Common myeloid progenitor, CD34-positive (primary cell): Measurements from ENCODE around the gene PERCC1.

ENCODE experiments used
- CTCF ChIA-PET: fragments of 350-600 bp; sonication (Branson Sonifier 250); formaldehyde crosslinking; loops from one replicate; lab custom pipeline; 2021; ENCODE audit warnings: antibody characterized with exemption; lab: Charles Lee
- POLR2A ChIA-PET: fragments of 350-600 bp; sonication (Branson Sonifier 250); formaldehyde crosslinking; loops from one replicate; lab custom pipeline; 2021; ENCODE audit warnings: antibody characterized with exemption; lab: Charles Lee
- DNase-seq, 3 donors: peaks; one replicate each; pipeline versions ENCODE4 v3.0.0 to v3.0.0-alpha.2; 2013
- H3K27ac ChIP-seq, 2 experiments: 1 replicate in 1 of 2; 2 replicates in 1 of 2; pipeline ENCODE4 v1.7.0; 2013; ENCODE audit warnings: inconsistent platforms in 2 of 2, low read length in 2 of 2, mild to moderate bottlenecking in 2 of 2, low read depth in 1 of 2, moderate library complexity in 1 of 2; ENCODE audit not compliant: severe bottlenecking in 2 of 2, insufficient read depth in 1 of 2, poor library complexity in 1 of 2
- H3K27me3 ChIP-seq, 5 experiments: replicated peaks in 2 of 5; 1 replicate in 3 of 5; 2 replicates in 2 of 5; pipeline versions ENCODE4 v1.6.1 to v1.7.0; 2013; ENCODE audit warnings: low read length in 4 of 5, mild to moderate bottlenecking in 2 of 5, moderate library complexity in 2 of 5, inconsistent platforms in 1 of 5; ENCODE audit not compliant: insufficient read depth in 5 of 5, control insufficient read depth in 4 of 5
- H3K36me3 ChIP-seq, 4 experiments: 1 replicate in 2 of 4; 2 replicates in 2 of 4; pipeline versions ENCODE4 v1.6.1 to v1.7.0; 2013; ENCODE audit warnings: low read length in 3 of 4, control low read depth in 1 of 4, mild to moderate bottlenecking in 1 of 4; ENCODE audit not compliant: control insufficient read depth in 4 of 4, insufficient read depth in 4 of 4
- H3K4me1 ChIP-seq, 4 experiments: 1 replicate in 3 of 4; 2 replicates in 1 of 4; pipeline versions ENCODE4 v1.6.1 to v1.7.1; 2013; ENCODE audit warnings: low read length in 3 of 4, mild to moderate bottlenecking in 3 of 4, control low read depth in 1 of 4, inconsistent platforms in 1 of 4, moderate library complexity in 1 of 4; ENCODE audit not compliant: control insufficient read depth in 4 of 4, insufficient read depth in 4 of 4; ENCODE audit errors: control extremely low read depth in 1 of 4
- H3K4me3 ChIP-seq, 7 experiments: 1 replicate in 4 of 7; 2 replicates in 3 of 7; pipeline versions ENCODE4 v1.5.1 to v1.7.0; 2013; ENCODE audit warnings: mild to moderate bottlenecking in 7 of 7, low read length in 6 of 7, moderate library complexity in 6 of 7, inconsistent platforms in 2 of 7, low read depth in 2 of 7, control low read depth in 1 of 7; ENCODE audit not compliant: insufficient read depth in 4 of 7, control insufficient read depth in 1 of 7; ENCODE audit errors: extremely low read depth in 1 of 7
- H3K9me3 ChIP-seq, 5 experiments: 1 replicate in 4 of 5; 2 replicates in 1 of 5; pipeline versions ENCODE4 v1.6.1 to v1.7.1; 2013; ENCODE audit warnings: low read length in 4 of 5, mild to moderate bottlenecking in 2 of 5, inconsistent platforms in 1 of 5, low read depth in 1 of 5, moderate library complexity in 1 of 5; ENCODE audit not compliant: control insufficient read depth in 4 of 5, insufficient read depth in 2 of 5; ENCODE audit errors: control extremely low read depth in 1 of 5
- WGBS: methylation state at CpG from one replicate; pipeline ENCODE4 v1.1.5; 2013; ENCODE audit not compliant: insufficient coverage; 5-methylcytosine and 5-hydroxymethylcytosine counted together

PERCC1 gene

DNA sequence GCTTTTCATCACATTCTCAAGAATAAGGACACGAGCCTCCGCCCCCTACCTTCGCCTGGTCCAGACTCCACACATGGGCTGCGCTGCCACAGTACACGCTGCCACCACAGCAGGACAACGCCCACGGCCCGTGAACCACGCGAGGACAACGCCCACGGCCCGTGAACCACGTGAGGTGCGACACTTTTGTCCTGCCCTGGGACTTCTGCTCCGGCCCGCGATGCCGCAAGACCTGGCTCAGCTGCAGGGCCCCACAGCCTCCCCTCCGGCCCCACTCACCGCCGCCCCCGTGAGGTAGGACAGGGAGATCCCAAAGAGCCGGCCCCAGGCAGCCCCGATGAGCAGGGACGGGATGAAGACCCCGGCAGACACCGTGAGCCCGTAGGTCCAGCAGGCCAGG, 19.3 kb downstream of the PERCC1 start:
- Histone ChIP-seq H3K4me3 (no peak overlapping the region), H3K4me1 (peaks cover 0 to 10% (median 0%) of the 10 kb centered on the region in 4 experiments), H3K9me3 (no peaks in the 10 kb centered on the region), H3K27me3 (no peaks in the 10 kb centered on the region), H3K36me3 (peaks cover 7 to 96% (median 66%) of the 10 kb centered on the region in 4 experiments), H3K27ac (no peak overlapping the region)
- CTCF ChIA-PET: no interaction called here
- WGBS: 97% methylated on average over 29 of the region's 29 CpGs
- DNase-seq: no peak
- POLR2A ChIA-PET: no interaction called here

DNA sequence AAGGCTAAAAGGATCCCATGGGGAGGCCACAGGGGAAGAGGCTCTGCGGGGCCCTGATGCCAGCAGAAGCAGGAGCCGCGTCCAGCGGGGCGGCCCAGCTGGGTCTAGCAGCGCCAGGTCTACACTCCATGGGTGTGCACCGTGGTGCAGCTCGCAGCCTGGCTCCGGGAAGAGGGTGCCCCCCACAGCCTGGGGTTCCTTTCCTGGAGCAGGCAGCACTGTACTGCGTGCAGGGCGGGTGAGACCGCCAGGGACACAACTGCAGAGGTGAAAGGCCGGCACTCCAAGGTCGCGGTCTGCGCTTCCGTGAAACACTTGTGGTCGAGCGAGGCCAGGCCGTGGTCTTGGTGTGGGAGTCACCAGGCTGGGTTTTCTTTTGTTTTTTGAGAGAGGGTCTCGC, 20.0 kb downstream of the PERCC1 start:
- no peak overlapping the region for H3K4me3 ChIP-seq
- POLR2A ChIA-PET: no interaction called here
- no peak for DNase-seq
- no peaks in the 10 kb centered on the region for H3K9me3 ChIP-seq
- WGBS: 100% methylated on average over 13 of the region's 21 CpGs
- peaks cover 11 to 97% (median 64%) of the 10 kb centered on the region in 4 experiments for H3K36me3 ChIP-seq
- peaks cover 0 to 11% (median 0%) of the 10 kb centered on the region in 4 experiments for H3K4me1 ChIP-seq
- CTCF ChIA-PET: no interaction called here
- no peaks in the 10 kb centered on the region for H3K27me3 ChIP-seq
- H3K27ac ChIP-seq: no peak overlapping the region

DNA sequence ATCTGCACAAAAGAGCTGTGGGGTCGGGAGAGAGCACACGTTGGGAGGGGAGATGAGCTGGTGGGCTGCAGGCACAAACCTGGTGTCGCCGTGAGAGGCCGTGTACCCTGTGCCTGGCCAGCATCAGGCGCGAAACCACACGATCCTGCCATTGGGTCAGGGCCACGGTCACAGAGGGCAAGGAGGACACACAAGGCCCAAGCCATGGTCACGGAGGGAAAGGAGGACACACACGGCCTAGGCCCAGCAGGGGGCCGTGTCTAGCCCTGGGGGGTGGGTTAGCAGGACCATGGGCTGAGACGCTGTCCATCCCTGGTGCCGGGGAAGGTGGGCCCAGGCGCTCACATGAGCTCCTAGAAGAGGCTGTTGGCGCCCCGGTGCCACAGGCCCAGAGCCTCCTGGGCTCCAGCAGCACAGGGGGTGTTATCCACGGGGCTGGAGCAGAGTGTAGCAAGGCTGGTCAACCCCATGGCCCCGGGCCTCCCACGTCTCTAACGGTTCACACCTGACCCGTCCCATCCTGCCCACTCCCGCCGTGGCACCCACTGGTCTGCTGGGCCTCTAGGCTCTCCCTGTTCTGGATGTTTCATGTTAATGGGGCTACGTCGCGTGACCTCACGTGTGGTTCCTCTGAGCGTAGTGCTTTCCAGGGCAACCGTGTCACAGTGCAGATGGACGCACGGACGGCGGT, 21.0 kb downstream of the PERCC1 start:
- 95% methylated on average over 33 of the region's 34 CpGs for WGBS
- CTCF ChIA-PET: no interaction called here
- Histone ChIP-seq H3K4me3 (no peak overlapping the region), H3K36me3 (peaks cover 14 to 94% (median 62%) of the 10 kb centered on the region in 4 experiments), H3K4me1 (peaks cover 0 to 18% (median under 1%) of the 10 kb centered on the region in 4 experiments), H3K27ac (no peak overlapping the region), H3K9me3 (no peaks in the 10 kb centered on the region), H3K27me3 (no peaks in the 10 kb centered on the region)
- no peak for DNase-seq
- POLR2A ChIA-PET: no interaction called here

DNA sequence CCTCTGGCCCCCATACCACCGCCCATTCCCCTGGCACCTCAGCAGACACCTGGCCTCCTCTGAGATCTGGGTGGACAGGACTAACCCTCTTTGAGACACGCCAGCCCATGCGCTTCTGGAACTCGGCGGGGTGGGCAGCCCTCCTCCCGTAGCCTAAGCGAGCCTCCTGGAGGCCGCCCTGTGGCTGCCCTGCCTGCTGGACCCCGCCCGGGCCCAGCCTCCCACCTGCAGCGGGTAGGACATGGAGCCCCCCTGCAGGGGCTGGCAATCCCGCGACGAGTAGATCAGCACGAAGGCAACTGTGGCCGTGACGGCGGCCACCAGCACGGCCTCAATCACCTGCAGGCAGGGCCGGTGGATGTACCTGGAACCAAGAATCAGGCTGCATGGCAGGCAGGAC, 21.7 kb downstream of the PERCC1 start:
- H3K4me3 ChIP-seq: no peak overlapping the region
- ChIA-PET CTCF (no interaction called here), POLR2A (no interaction called here)
- no peaks in the 10 kb centered on the region for H3K9me3 ChIP-seq
- H3K36me3 ChIP-seq: peaks cover 14 to 93% (median 60%) of the 10 kb centered on the region in 4 experiments
- no peaks in the 10 kb centered on the region for H3K27me3 ChIP-seq
- peaks cover 0 to 19% (median 3%) of the 10 kb centered on the region in 4 experiments for H3K4me1 ChIP-seq
- DNase-seq: no peak
- WGBS: 98% methylated on average over 15 of the region's 20 CpGs
- no peak overlapping the region for H3K27ac ChIP-seq

DNA sequence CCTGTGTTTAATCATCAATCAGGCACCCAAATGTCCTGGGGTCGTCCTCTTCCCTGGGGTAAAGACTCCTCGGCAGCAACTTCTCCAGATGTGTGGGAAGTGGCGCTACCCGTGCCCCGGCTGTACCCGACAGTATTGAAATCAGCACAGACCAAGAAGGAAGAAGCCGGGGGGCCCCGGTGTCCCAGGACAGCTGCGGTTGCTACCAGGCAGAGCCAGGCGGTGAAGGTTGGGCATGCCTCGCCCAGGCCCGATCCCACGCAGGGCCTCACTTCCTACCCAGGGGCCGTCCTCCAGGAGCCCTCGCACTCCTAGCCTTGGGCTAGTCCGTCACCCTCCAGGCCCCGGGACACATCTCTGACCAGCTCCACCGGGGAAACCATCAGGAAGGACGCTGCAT, 22.4 kb downstream of the PERCC1 start:
- Histone ChIP-seq H3K4me1 (peaks cover 0 to 23% (median 7%) of the 10 kb centered on the region in 4 experiments), H3K4me3 (no peak overlapping the region), H3K9me3 (no peaks in the 10 kb centered on the region), H3K36me3 (peaks cover 14 to 93% (median 54%) of the 10 kb centered on the region in 4 experiments), H3K27ac (no peak overlapping the region), H3K27me3 (no peaks in the 10 kb centered on the region)
- ChIA-PET POLR2A (no interaction called here), CTCF (no interaction called here)
- 96% methylated on average over 19 of the region's 19 CpGs for WGBS
- no peak for DNase-seq

DNA sequence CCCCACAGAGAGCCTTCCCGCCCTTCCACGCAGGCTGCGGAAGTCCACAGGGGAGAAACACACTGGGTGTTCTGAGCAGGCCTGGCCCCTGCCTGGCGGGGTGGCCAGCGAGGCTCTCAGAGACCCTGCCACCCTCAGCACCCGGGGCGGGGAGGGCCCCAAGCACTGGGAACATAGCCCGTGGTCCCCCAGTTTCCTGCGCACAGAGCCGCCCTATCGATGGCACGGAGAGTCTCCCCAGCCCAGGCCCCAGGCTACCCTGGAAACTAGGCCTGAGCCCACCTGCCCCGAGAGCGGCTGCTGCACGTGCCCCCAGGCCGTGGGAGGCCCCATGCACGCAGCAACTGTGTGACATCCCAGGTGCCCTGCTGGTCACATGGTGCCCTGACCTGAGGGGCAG, 23.7 kb downstream of the PERCC1 start:
- Histone ChIP-seq H3K27ac (peak overlapping the region in 1 of 2 experiments; percentile 56), H3K36me3 (peaks cover 14 to 90% (median 44%) of the 10 kb centered on the region in 4 experiments), H3K9me3 (no peaks in the 10 kb centered on the region), H3K4me1 (peaks cover 0 to 33% (median 14%) of the 10 kb centered on the region in 4 experiments), H3K4me3 (no peak overlapping the region), H3K27me3 (no peaks in the 10 kb centered on the region)
- ChIA-PET CTCF (no interaction called here), POLR2A (no interaction called here)
- DNase-seq: no peak
- 95% methylated on average over 16 of the region's 17 CpGs for whole genome bisulfite sequencing
